GM19351 (cell line): ENCODE results near the gene RPRD1B.

Experiments used
- ATAC-seq: cut with Tn5 transposase; IDR thresholded peaks from one replicate; pipeline ENCODE4 v1.9.1; 2021; ENCODE audit warnings: mild to moderate bottlenecking, moderate library complexity; ENCODE audit not compliant: unreplicated experiment

The RPRD1B gene

DNA sequence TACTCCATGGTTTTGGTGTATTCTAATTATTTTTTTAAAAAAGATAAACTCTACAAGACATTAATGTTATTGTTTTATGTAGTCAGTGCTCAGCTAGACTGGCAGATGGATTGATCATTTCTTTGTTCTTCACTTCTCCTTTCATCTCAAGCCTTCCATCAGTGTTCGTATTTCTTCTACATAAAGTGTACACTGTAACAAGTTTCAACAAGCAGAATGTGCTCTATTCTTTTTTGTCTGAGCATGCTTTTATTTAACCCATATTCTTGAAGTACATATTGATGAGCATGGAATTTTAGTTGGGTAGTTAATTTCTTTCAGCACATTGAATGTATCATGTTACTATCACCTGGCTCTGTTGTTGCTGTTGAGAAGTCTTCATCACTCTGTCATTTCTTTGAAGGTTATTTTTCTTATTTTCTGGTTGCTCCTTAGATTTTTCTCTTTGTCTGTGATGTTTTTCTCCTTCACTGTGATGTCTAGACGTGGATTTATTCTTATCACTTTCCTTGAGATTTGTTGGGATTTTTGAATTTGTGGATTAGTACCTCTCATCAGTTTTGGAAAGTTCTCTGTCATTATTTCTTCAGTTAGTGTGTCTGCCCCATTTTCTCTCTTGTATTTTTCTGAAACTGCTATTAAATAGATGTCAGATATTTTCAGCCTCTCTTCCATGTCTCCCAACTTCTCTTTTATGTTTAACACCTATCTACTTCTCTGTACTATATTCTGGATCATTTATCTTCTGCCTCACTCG lies 83.0 kb downstream of the RPRD1B start:
- ATAC-seq: no peak

DNA sequence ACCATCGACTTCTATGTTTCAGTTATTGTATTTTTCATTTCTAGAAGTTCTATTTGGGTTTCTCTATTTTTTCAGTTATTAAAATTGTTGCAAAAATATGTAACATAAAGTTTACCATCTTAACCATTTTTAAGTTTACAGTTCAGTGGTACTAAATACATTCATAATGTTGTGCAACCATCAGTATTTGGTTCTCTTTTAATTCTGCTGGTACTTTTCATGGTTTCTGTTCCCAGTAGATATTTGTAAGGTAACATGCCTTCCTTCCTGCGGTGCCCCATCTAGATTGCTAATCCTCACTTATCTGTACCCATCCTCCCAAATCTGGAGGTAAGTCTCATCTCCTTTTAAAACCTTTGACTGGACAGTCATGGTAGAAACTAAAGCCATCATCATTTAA lies 83.7 kb downstream of the RPRD1B start:
- no peak for ATAC-seq

DNA sequence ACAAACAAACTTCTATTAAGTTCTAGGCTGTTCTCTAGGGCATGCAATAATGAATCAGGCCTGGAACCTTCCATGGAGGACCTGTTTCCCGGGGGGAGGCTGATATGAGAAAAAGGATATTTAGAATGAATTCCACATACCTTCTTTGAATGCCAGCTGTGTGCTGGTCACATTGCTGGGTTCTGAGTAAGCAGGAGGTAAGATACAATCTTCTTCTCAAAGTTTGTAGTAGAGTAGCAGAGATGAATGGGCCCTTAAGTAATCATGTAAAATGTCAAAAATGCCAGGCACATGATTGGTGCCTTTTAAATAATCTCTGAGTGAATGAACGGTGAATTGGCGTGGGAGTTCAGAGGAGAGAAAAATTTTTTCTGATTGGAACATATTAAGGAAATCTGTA lies 84.1 kb downstream of the RPRD1B start:
- ATAC-seq: no peak

DNA sequence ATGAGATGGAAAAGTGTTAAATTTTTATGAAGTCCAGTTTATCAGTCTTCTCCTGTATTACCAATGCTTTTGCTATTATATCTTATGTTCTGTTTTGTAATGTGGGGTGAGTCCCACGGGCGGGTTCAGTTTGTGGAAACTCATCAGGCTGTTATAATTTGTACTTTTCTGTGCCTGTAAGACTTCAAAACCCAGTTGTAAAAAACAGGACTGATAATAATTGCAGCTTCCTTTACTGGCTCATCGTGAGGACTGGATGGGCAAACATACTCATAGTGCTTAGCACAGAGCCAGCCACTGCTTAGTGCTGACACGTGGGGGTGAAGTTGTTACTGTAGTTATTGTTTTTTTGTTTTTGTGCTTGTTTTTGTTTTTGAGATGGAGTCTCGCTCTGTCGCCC lies 85.9 kb downstream of the RPRD1B start:
- no peak for ATAC-seq

DNA sequence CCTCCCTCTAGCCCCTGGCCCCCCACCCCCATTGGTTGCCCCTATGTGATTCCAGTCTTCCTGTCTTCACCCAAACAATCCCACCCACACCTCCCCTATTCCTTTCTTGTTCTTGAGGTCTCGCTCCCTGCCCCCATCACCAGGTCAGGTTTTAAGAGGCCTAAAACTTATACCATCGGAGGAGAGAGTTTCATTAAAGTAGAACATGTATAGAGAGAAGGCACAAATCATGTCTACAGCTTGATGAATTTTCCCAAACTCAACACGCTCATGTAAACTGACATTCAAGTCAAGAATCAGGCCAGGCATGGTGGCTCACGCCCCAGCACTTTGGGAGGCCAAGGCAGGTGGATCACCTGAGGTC lies 87.1 kb downstream of the RPRD1B start:
- no peak for ATAC-seq

DNA sequence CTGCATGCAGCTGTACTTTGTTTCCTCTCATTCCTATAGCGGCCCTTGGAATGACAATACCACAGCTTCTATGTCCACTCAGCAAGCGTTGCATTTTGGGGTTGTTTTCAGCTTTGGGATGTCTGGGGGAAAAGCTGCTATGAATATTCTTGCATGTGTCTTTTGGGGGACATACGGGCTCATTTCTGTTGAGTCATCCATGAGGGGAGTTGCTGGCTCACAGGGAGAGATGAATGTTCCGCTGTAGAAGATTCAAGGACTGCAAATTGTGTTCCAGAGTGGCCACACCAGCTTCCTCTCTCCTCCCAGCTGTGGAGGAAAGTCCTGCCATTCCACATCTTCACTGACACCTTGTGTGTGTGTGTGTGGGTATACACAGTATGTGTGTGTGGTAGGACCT lies 88.2 kb downstream of the RPRD1B start:
- no peak for ATAC-seq

DNA sequence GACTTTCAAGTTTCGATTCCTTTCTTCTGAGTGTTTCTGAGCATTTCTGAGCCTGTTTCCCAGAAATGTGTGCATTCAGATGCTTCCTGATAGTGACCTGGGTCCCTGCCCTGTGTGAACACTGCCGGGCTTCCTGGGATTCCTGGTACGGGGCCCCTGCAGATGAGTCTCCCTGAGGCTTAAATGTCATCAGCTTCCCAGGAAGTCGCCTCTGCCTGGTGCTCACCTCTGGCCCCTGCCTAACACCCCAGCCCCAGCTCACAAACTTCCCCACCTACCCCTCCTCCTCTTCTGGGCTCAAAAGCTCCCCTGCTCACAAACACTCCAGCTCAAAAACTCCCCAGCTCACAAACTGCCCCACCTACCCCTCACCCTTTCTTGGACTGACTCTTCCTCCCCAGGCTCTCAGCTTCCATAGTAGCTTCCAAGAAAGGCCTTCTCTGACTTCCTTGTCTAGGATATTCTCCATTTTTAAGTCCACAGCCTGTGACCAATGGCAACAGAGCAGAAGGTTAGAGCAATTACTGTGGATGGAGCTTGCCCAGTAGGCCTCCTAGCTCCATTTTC lies 89.6 kb downstream of the RPRD1B start:
- no peak for ATAC-seq

DNA sequence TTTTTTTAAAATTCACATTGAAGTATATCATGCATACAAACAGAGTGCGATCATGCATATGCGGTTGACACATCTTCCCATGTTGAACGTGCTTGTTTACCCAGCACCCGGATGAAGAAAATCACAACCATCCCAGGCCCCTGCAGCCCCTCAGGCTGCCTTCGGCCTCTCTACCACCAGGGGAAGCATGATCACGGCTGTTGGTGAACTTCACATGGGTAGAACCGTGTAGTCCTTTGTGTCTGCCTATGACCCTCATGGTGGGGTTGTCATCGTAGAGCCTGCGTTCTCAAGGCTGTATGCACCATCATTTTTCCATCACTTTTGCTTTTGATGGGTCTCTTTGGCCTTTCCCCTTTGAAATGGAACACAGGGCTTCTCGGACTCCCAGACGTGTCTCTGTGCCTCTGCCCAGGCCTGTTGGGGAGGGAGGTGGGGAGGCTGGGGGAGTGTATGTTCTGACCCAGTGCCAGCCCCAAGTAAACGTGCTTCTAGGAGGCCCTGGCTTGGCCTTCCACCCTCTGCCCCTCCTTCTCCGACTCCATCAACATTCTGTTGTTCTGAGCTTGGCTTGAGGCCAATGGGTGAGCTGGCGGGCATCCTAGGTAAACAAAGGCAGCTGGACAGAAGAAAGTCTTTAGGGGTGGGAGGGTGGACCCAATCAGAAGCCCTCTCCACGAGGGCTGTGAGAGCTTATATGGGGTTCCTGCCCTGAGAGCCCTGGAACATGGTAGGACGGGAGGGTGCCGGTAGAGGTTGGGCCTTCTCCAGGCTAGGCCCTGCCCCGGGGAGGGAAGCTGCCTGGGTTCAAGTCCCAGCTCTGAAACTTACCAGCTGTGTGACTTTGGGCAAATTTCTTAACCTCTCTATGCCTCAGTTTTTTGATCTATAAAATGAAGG lies 91.9 kb downstream of the RPRD1B start:
- no peak for ATAC-seq

DNA sequence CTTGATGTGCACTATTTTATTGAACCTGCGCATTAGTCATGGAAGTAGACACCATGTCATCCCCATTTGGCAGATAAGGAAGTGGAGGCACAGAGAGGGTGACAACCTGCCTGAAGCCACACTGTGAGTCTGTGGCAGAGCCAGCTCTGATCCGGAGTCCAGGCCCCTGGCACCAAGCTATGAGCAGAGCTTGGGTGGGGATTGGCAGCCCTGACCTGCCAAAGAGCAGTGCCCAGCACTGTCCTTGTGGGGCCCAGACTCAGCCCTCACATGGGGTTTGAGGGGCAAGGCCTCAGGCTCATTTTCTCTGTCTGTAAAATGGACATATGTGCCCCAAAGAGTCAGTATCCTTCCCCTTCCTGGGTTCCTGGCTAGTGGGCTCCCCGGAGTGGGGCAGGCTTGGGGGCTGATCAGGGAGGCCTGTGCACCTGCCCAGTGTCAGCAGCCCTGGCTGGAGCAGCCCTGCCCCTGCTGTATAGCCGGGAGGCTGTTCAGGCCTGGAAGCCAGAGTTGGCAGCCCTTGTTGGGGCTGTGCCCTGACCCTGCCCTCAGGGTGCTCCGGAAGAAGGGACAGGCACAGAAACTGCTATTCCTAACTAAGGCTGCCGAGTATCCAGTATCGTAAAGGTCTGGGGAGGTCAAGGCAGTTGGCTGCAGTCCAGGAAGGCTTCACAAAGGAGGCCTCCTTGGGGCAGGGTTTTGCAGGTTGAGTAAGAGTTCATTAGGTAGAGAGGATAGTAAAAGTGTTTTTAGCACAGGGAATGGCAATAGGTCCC lies 92.8 kb downstream of the RPRD1B start:
- ATAC-seq: no peak

DNA sequence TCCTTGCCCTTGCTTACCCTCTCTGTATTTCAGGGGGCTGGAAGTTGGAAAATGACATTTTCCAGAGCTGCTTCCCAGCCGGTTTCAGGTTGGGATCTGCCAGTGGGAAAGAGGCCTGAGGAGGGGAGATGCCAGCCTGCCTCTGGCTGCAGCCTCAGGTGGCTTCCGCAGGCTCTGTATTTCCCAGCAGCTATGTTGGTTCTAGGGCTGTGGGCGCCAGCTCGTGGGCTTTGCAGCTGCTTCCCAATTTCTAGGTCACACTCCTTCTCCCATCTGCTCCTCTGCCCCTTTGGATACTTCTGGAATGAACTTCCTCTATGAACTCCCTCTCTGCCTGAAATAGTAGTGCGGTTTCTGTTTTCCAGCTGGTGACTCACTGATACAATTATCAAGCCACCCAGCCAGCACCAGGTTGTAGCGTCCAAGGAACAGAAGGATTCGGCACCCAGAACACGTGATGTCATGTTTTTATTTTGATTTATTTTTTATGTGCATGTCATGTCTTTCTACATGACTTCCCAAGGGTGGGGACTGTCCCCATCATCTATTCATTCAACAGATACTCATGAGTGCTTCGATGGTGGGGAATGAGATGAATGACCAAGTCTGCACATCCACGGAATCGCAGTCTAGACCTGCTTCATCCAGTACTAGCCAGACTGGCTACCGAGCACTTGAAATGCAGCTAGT lies 93.5 kb downstream of the RPRD1B start:
- no peak for ATAC-seq

DNA sequence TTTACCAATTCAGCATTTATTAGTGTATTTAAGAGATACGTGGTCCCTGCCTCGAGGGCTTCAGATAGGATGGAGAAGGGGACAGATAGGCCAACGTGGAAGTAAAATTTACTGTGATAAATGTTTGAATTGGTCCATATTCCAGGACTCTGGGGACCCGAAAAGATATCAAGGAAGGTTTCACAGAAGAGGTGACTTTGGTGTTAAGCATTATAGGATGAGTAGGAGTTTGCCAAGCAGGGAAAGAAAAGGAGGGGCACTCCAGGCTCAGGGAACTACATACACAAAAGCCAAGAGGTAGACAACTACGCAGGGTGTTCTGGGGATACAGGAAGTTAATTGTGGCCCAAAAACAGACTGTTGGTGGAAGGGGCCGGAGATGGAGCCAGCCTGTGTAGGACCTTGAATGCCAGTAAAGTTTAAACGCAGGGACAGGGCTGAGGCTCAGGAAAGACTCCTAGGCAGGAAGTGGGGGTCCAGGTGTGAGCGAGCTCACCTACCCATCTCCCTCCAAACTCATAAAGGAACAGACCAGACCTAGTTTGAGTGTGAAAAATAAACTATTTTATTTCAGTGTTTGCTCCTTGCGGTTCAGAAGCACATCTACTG lies 94.5 kb downstream of the RPRD1B start:
- no peak for ATAC-seq

DNA sequence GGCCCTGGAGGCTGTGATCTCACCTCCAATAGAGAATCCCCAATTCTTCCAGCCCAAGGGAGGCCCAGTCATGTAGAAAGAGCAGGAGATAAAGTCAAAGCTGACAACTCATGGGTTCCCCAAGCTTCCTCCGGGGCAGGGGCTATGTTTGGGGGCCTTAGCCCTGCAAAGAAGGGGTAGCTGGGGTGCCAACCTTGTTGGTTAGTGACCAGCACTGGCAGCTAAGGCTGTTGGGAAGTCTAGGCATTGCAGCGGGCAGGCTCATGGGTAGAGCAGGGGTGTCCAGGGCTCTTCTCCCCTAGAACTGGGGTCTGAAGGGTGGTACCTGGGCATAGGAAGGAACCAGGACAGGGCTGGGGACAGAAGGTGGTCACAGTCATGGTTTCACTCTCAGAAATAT lies 95.1 kb downstream of the RPRD1B start:
- ATAC-seq: no peak

DNA sequence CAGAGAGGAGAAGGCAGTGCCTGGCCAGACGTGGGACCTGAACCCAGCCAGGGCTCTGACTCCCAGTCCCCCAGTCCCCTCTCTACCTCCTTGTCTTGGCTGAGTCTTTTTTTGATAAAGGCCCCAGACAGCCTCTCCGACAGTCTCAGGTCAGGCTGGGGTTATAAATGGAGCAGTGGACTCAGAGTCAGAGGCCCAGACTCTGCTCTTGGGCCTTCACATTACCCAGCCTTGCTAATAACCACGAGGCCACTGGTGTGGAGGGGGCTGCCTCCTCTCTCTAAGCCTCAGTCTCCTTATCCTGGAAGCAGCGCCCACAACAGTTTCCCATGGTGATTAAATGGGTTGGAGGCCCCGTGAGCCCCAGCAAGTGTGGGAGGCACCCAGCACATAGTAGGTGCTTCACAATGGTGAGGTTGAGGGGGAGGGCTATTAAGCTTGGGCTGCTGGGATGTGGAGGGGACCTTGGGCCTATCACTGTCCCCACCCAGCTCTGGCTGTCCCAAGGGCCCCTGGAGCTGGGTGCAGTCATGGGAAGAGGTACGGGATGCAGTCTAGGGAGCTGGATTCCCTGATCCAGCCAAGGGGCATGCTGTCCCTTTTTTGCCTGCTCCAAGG lies 95.8 kb downstream of the RPRD1B start:
- no peak for ATAC-seq

DNA sequence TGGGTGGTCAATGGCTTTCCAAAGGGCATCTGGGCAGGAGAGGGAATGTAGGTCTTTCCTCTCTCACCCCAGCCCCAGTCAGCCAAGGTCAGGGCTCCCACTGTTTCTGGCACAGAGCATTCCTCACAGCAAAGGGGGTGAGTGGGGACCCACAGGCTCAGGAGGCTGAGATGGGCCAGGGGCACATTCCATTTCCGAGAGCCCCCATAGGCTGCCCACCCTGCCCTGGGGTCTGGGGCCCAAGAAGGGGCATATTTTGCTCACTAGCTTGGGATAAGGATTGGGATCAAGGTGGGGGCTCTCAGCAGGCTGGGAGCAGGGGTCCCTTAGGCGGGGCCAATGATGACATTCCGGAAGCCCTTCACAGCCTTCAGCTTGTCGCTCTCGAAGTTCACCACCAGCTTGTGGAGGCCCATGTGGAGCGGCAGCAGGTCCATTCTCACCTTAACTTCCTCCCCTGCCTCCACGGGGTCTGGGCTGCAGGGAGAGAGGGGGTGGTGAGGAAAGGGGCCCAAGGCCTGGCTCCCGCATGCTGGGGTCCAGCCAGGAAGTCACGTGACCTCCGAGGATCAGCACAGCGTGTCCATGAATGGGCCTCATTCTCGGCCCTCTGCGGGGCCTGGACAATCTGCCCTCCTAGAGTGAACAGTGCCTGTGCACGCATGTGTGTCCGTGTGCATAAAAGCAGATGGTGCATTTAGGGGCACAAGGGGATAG lies 96.5 kb downstream of the RPRD1B start:
- ATAC-seq: no peak

DNA sequence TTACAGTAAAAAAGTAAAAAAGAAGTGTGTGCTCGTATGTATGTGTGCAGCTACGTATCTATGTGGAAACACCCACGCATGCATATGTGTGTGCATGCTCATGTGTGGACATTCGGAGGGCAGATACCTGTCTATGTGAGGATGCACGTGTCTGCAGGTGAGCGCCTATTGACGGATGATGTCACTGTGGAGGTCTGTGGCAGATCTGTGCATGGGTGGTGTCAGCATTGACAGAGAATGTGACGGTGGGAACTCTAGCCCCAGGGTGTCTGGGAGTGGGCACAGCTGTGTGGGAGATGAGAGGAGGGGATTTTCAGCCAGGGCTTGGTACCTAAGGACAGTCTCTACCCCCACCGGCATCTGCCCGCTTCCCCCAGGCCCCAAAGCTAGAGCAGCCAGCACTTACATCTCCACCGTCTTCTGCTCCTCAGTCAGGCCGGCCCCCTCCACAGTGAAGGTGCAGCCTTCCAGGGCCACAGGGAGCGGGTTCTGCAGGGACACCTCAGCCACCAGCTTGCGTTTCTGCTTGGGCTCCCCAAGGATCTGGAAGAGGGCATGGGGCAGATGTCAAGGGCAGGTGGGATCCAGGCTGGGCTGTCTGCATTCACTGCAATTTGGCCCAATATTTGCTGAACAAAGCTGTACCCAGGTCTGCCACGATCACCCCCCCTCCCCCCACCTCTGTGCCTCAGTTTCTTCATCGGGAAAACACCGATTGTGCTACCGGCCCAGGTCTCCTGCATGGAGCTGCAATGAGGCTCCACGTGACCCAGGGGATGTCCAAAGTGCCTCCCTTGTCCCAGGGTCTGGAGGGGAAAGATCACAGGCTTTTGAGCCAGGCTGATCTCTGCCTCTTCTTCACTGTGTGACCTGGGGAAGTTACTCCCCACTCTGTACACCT lies 97.4 kb downstream of the RPRD1B start:
- no peak for ATAC-seq

DNA sequence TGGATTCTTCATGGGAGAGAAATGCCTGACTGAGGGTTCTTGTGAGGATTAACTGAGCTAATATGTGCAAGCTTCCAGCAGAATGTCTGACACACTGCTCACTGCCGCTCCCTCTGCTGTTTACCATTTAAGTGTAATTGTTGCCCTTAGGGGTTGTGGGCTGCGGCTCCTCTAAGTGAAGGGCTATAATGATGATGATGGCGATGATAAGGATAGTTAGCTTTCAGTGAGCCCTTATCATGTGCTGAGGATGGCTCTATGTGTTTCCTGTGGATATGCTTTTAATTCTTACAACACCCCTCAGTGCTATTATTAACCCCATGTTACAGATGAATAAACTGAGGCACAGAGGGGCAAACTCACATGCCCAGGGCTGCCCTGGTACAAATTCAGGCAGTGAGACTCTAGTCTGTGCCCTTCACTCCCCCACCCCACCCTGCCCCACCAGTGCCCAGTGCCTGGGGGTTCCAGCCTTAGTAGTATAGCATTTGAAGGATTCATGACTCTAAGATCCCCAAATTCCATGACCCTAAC lies 98.1 kb downstream of the RPRD1B start:
- no peak for ATAC-seq

DNA sequence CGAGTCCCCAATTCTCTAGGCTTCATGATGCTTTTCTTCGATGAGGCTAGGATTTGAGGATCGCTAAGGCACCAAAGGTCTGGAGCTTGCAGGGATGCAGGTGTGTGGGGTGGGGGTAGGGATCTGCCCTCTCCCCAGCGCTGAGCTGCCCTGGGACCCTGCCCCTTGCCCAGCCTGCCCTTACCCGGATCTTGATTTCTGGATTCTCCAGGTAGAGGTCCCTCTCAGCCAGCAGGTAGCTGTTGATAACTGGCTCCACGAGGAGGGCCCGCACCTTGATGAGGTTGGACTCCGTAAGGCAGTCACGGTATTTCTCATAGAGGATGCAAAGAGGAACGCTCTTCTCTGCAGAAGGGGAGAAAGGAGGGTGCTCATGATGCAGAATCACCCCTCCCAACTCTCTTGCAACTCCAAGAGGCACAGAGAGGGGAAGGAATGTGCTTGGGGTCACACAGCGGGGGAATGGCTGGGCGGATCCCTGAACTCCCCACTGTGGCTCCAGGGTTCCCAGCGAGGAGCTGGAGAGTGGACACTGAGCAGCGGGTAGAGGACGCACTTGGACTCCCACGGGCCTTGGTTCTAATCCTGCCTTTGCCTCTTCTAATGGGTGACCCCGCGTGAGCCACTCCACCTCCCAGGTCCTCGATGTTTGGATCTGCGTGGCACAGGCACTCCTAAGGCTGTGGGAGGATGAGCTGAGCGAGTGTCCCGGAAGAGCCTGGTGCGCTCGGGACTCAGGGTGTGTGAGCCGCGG lies 98.8 kb downstream of the RPRD1B start:
- no peak for ATAC-seq
